ENCODE data around the gene FGF22.

The FGF22 gene

GRCh38 chr19:648305-648704 lies 8.6 kb downstream of the FGF22 start:
- no peak overlapping the region for H3K9ac ChIP-seq (ENCODE audit: insufficient read length)
- H3K27ac ChIP-seq = no peak overlapping the region
- H3K36me3 ChIP-seq (ENCODE audit: insufficient read depth, low read length) = peaks cover 31% of the 10 kb centered on the region; the same call in 1 of the 2 replicates
- no peak for DNase-seq (ENCODE audit: low read depth, low spot score)
- no peak for TF ChIP-seq POLR2AphosphoS5 (IDR thresholded peaks at IDR 0.05; ENCODE audit: borderline replicate concordance, low read depth, low read length)
- no peak for TF ChIP-seq FOXP2 (optimal IDR thresholded peaks at IDR 0.05; ENCODE audit: control extremely low read depth, extremely low read length, insufficient read depth)
- TF ChIP-seq EZH2 (IDR thresholded peaks at IDR 0.05) = no peak
- no peak overlapping the region for H3K4me3 ChIP-seq
- H3K9me3 ChIP-seq (ENCODE audit: low read depth, low read length) = no peaks in the 10 kb centered on the region

GRCh38 chr19:648904-649801 lies 9.5 kb downstream of the FGF22 start:
- DNase-seq (ENCODE audit: low read depth, low spot score) = no peak
- H3K9ac ChIP-seq (ENCODE audit: insufficient read length) = no peak overlapping the region
- H3K9me3 ChIP-seq (ENCODE audit: low read depth, low read length) = no peaks in the 10 kb centered on the region
- TF ChIP-seq POLR2AphosphoS5 (IDR thresholded peaks at IDR 0.05; ENCODE audit: borderline replicate concordance, low read depth, low read length) (no peak), FOXP2 (optimal IDR thresholded peaks at IDR 0.05; ENCODE audit: control extremely low read depth, extremely low read length, insufficient read depth) (no peak), EZH2 (IDR thresholded peaks at IDR 0.05) (no peak)
- H3K4me3 ChIP-seq = no peak overlapping the region
- H3K36me3 ChIP-seq (ENCODE audit: insufficient read depth, low read length) = peaks cover 38% of the 10 kb centered on the region; the same call in 1 of the 2 replicates
- no peak overlapping the region for H3K27ac ChIP-seq

- peaks cover 38% of the 10 kb centered on the region; the same call in 1 of the 2 replicates for H3K36me3 ChIP-seq (ENCODE audit: insufficient read depth, low read length)
- no peaks in the 10 kb centered on the region for H3K9me3 ChIP-seq (ENCODE audit: low read depth, low read length)
- H3K27ac ChIP-seq = no peak overlapping the region
- H3K4me3 ChIP-seq = no peak overlapping the region
- DNase-seq (ENCODE audit: low read depth, low spot score) = no peak
- no peak overlapping the region for H3K9ac ChIP-seq (ENCODE audit: insufficient read length)
- TF ChIP-seq EZH2 (IDR thresholded peaks at IDR 0.05) (no peak), FOXP2 (optimal IDR thresholded peaks at IDR 0.05; ENCODE audit: control extremely low read depth, extremely low read length, insufficient read depth) (no peak), POLR2AphosphoS5 (IDR thresholded peaks at IDR 0.05; ENCODE audit: borderline replicate concordance, low read depth, low read length) (no peak)
Observed at GRCh38 chr19:650121-650520, 10.4 kb downstream of the FGF22 start.

- no peak overlapping the region for H3K9ac ChIP-seq (ENCODE audit: insufficient read length)
- peaks cover 38% of the 10 kb centered on the region; the same call in 1 of the 2 replicates for H3K36me3 ChIP-seq (ENCODE audit: insufficient read depth, low read length)
- no peak overlapping the region for H3K4me3 ChIP-seq
- no peak for DNase-seq (ENCODE audit: low read depth, low spot score)
- H3K27ac ChIP-seq = no peak overlapping the region
- no peaks in the 10 kb centered on the region for H3K9me3 ChIP-seq (ENCODE audit: low read depth, low read length)
- TF ChIP-seq EZH2 (IDR thresholded peaks at IDR 0.05) (no peak), POLR2AphosphoS5 (IDR thresholded peaks at IDR 0.05; ENCODE audit: borderline replicate concordance, low read depth, low read length) (no peak), FOXP2 (optimal IDR thresholded peaks at IDR 0.05; ENCODE audit: control extremely low read depth, extremely low read length, insufficient read depth) (no peak)
Observed at GRCh38 chr19:651114-651818, 11.6 kb downstream of the FGF22 start.

- Histone ChIP-seq H3K27ac (no peak overlapping the region), H3K9me3 (ENCODE audit: low read depth, low read length) (no peaks in the 10 kb centered on the region), H3K9ac (ENCODE audit: insufficient read length) (no peak overlapping the region), H3K36me3 (ENCODE audit: insufficient read depth, low read length) (peaks cover 31% of the 10 kb centered on the region; the same call in 1 of the 2 replicates), H3K4me3 (no peak overlapping the region)
- TF ChIP-seq EZH2 (IDR thresholded peaks at IDR 0.05) = no peak
- TF ChIP-seq FOXP2 (optimal IDR thresholded peaks at IDR 0.05; ENCODE audit: control extremely low read depth, extremely low read length, insufficient read depth) = no peak
- no peak for TF ChIP-seq POLR2AphosphoS5 (IDR thresholded peaks at IDR 0.05; ENCODE audit: borderline replicate concordance, low read depth, low read length)
- DNase-seq (ENCODE audit: low read depth, low spot score) = no peak
Observed at GRCh38 chr19:651991-652390, 12.3 kb downstream of the FGF22 start.

GRCh38 chr19:652467-653389 lies 13.0 kb downstream of the FGF22 start:
- DNase-seq (ENCODE audit: low read depth, low spot score) = no peak
- TF ChIP-seq EZH2 (IDR thresholded peaks at IDR 0.05) (no peak), FOXP2 (optimal IDR thresholded peaks at IDR 0.05; ENCODE audit: control extremely low read depth, extremely low read length, insufficient read depth) (no peak), POLR2AphosphoS5 (IDR thresholded peaks at IDR 0.05; ENCODE audit: borderline replicate concordance, low read depth, low read length) (no peak)
- Histone ChIP-seq H3K36me3 (ENCODE audit: insufficient read depth, low read length) (peaks cover 25% of the 10 kb centered on the region; the same call in 1 of the 2 replicates), H3K9me3 (ENCODE audit: low read depth, low read length) (no peaks in the 10 kb centered on the region), H3K9ac (ENCODE audit: insufficient read length) (no peak overlapping the region), H3K4me3 (no peak overlapping the region), H3K27ac (no peak overlapping the region)

GRCh38 chr19:653425-653824 lies 13.7 kb downstream of the FGF22 start:
- H3K4me3 ChIP-seq = no peak overlapping the region
- no peaks in the 10 kb centered on the region for H3K9me3 ChIP-seq (ENCODE audit: low read depth, low read length)
- no peak overlapping the region for H3K9ac ChIP-seq (ENCODE audit: insufficient read length)
- H3K27ac ChIP-seq = no peak overlapping the region
- no peak for DNase-seq (ENCODE audit: low read depth, low spot score)
- H3K36me3 ChIP-seq (ENCODE audit: insufficient read depth, low read length) = peaks cover 25% of the 10 kb centered on the region; the same call in 1 of the 2 replicates
- no peak for TF ChIP-seq EZH2 (IDR thresholded peaks at IDR 0.05)
- TF ChIP-seq POLR2AphosphoS5 (IDR thresholded peaks at IDR 0.05; ENCODE audit: borderline replicate concordance, low read depth, low read length) = no peak
- no peak for TF ChIP-seq FOXP2 (optimal IDR thresholded peaks at IDR 0.05; ENCODE audit: control extremely low read depth, extremely low read length, insufficient read depth)

Data from SK-N-MC (cell line).